HCT116 (cell line): ENCODE results near the gene GABPA. TPM values are rescaled to one million over a fixed set of nuclear protein-coding genes. Genes with fewer than 3 reads are reported as not detected.

Experiments
- ATAC-seq: fragments of 200-7000 bp; cut with Tn5 transposase; 2 replicates; pipeline ENCODE4 v1.9.1; 2020; ENCODE audit warnings: mild to moderate bottlenecking, moderate library complexity
- BruUV-seq: library from RNA; stranded (reverse); fragments of 400-500 nt; replicated peaks from 2 replicates; lab custom pipeline; 2021; lab: Mats Ljungman, UMichigan
- CTCF ChIA-PET: fragments of 300-600 bp; sonication (Branson Sonifier 250); formaldehyde crosslinking; loops from one replicate; lab custom pipeline; 2021; ENCODE audit warnings: antibody characterized with exemption; lab: Charles Lee
- POLR2A ChIA-PET: fragments of 300-600, 350-600 bp; sonication (Branson Sonifier 250); formaldehyde crosslinking; loops from one replicate; lab custom pipeline; 2021; ENCODE audit warnings: antibody characterized with exemption; lab: Charles Lee
- RAD21 ChIA-PET, 2 experiments: fragments of 300-600 bp; sonication (Branson Sonifier 250); formaldehyde crosslinking; loops; one replicate each; lab custom pipeline; 2023; ENCODE audit warnings: low total read pairs in 2 of 2; ENCODE audit not compliant: uncharacterized antibody in 2 of 2, unreplicated experiment in 2 of 2, low non-redundant PET in 1 of 2; lab: Charles Lee
- DNase-seq: peaks from one replicate; pipeline ENCODE4 v3.0.0-alpha.2; 2010; ENCODE audit warnings: low read depth, low spot score
- H2AFZ ChIP-seq: fragments of 200-600 bp; shearing (Covaris generic), sonication (generic); 2 replicates; pipeline ENCODE4 v1.6.1; 2017; ENCODE audit warnings: low read depth, mixed run types, mixed read lengths, antibody characterized with exemption, low read length; ENCODE audit not compliant: poor library complexity, severe bottlenecking
- H3K27ac ChIP-seq: 2 replicates; pipeline ENCODE4 v1.5.1; 2012; ENCODE audit warnings: low read depth, low read length
- H3K27me3 ChIP-seq: fragments of 200-600 bp; sonication (generic); 2 replicates; pipeline ENCODE4 v1.6.1; 2016; ENCODE audit warnings: mixed run types, low read length, mixed read lengths; ENCODE audit not compliant: insufficient read depth
- H3K36me3 ChIP-seq, 2 experiments: fragments of 200-500 bp in 1 of 2; fragments of 200-600 bp in 1 of 2; sonication (Bioruptor generic) in 1 of 2; sonication (generic) in 1 of 2; 2 replicates each; pipeline versions ENCODE4 v1.5.1 to v1.6.1; 2014 to 2016; ENCODE audit warnings: low read length in 2 of 2, inconsistent platforms in 1 of 2, mixed read lengths in 1 of 2, mixed run types in 1 of 2; ENCODE audit not compliant: insufficient read depth in 2 of 2, control insufficient read depth in 1 of 2
- H3K4me1 ChIP-seq, 2 experiments: fragments of 200-600 bp in 1 of 2; sonication (generic) in 1 of 2; 2 replicates each; pipeline versions ENCODE4 v1.5.1 to v1.6.1; 2012 to 2017; ENCODE audit warnings: low read length in 2 of 2, inconsistent platforms in 1 of 2, mild to moderate bottlenecking in 1 of 2, mixed read lengths in 1 of 2, mixed run types in 1 of 2, moderate library complexity in 1 of 2; ENCODE audit not compliant: insufficient read depth in 2 of 2, control insufficient read depth in 1 of 2
- H3K4me2 ChIP-seq: fragments of 200-600 bp; sonication (generic); 2 replicates; pipeline ENCODE4 v1.6.1; 2017; ENCODE audit warnings: mixed run types, low read length, mixed read lengths
- H3K4me3 ChIP-seq, 2 experiments: fragments of 200-600 bp in 1 of 2; sonication (generic) in 1 of 2; replicated peaks in 1 of 2; 2 replicates each; pipeline ENCODE4 v1.5.1; 2011 to 2016; ENCODE audit warnings: low read length in 2 of 2, control low read depth in 1 of 2, low read depth in 1 of 2, mild to moderate bottlenecking in 1 of 2, mixed read lengths in 1 of 2, mixed run types in 1 of 2
- H3K79me2 ChIP-seq: fragments of 200-600 bp; sonication (generic); 2 replicates; pipeline ENCODE4 v1.6.1; 2017; ENCODE audit warnings: mild to moderate bottlenecking, mixed run types, low read length, moderate library complexity, mixed read lengths; ENCODE audit not compliant: insufficient read depth
- H3K9ac ChIP-seq: fragments of 200-600 bp; sonication (generic); 2 replicates; pipeline ENCODE4 v1.6.1; 2016; ENCODE audit warnings: low read length, mixed read lengths
- H3K9me2 ChIP-seq: fragments of 200-600 bp; sonication (generic), shearing (Covaris generic); 2 replicates; pipeline ENCODE4 v1.6.1; 2017; ENCODE audit warnings: mixed run types, mild to moderate bottlenecking, moderate library complexity; ENCODE audit not compliant: insufficient read depth
- H3K9me3 ChIP-seq, 2 experiments: fragments of 200-500 bp in 1 of 2; fragments of 200-600 bp in 1 of 2; sonication (Bioruptor generic) in 1 of 2; sonication (generic) in 1 of 2; 2 replicates each; pipeline ENCODE4 v1.6.1; 2014 to 2017; ENCODE audit warnings: low read length in 2 of 2, mixed read lengths in 2 of 2, inconsistent platforms in 1 of 2, low read depth in 1 of 2, mild to moderate bottlenecking in 1 of 2, mixed run types in 1 of 2, moderate library complexity in 1 of 2; ENCODE audit not compliant: control insufficient read depth in 1 of 2, insufficient read depth in 1 of 2
- H4K20me1 ChIP-seq: fragments of 200-600 bp; sonication (generic), shearing (Covaris generic); 2 replicates; pipeline ENCODE4 v1.6.1; 2017; ENCODE audit warnings: mixed run types, mild to moderate bottlenecking, moderate library complexity; ENCODE audit not compliant: insufficient read depth
- ATF3 ChIP-seq: IDR thresholded peaks from 2 replicates; pipeline ENCODE4 v1.6.1; 2012
- CBX3 ChIP-seq: IDR thresholded peaks from 2 replicates; pipeline ENCODE4 v1.6.1; 2012; ENCODE audit warnings: low read depth
- CEBPB ChIP-seq: IDR thresholded peaks from 2 replicates; pipeline ENCODE4 v1.6.1; 2012; ENCODE audit warnings: low read depth
- CTCF ChIP-seq, 3 experiments: fragments of 200-600 bp in 1 of 3; sonication (generic) in 1 of 3; IDR thresholded peaks in 2 of 3; conservative IDR thresholded peaks in 1 of 3; 2 replicates each; pipeline ENCODE4 v1.5.1; 2012 to 2017; ENCODE audit warnings: low read depth in 2 of 3, low read length in 2 of 3, antibody characterized with exemption in 1 of 3, borderline replicate concordance in 1 of 3, control low read depth in 1 of 3, mild to moderate bottlenecking in 1 of 3, mixed read lengths in 1 of 3, mixed run types in 1 of 3, moderate library complexity in 1 of 3; ENCODE audit not compliant: insufficient read depth in 1 of 3
- ELF1 ChIP-seq: IDR thresholded peaks from 2 replicates; pipeline ENCODE4 v1.6.1; 2012; ENCODE audit warnings: low read depth, borderline replicate concordance
- EZH2 ChIP-seq: fragments of 200-600 bp; sonication (generic); IDR thresholded peaks from 2 replicates; pipeline ENCODE4 v1.6.1; 2017; ENCODE audit warnings: antibody characterized with exemption, mixed run types
- EZH2phosphoT487 ChIP-seq: fragments of 200-600 bp; IDR thresholded peaks from 2 replicates; pipeline ENCODE4 v1.6.1; 2018; ENCODE audit warnings: antibody characterized with exemption, borderline replicate concordance
- FOSL1 ChIP-seq: IDR thresholded peaks from 2 replicates; pipeline ENCODE4 v1.6.1; 2012; ENCODE audit warnings: low read depth
- JUND ChIP-seq: IDR thresholded peaks from 2 replicates; pipeline ENCODE4 v1.6.1; 2012
- MAX ChIP-seq: IDR thresholded peaks from 2 replicates; pipeline ENCODE4 v1.6.1; 2012
- POLR2A ChIP-seq: IDR thresholded peaks from 2 replicates; pipeline ENCODE4 v1.7.0; 2011; ENCODE audit warnings: borderline replicate concordance; ENCODE audit not compliant: insufficient read depth, insufficient read length; ENCODE audit errors: extremely low read depth
- POLR2AphosphoS5 ChIP-seq: IDR thresholded peaks from 2 replicates; pipeline ENCODE4 v1.6.1; 2011; ENCODE audit warnings: mild to moderate bottlenecking, low read depth, low read length, moderate library complexity
- RAD21 ChIP-seq: IDR thresholded peaks from 2 replicates; pipeline ENCODE4 v1.6.1; 2012; ENCODE audit warnings: low read depth, mild to moderate bottlenecking
- REST ChIP-seq: IDR thresholded peaks from 2 replicates; pipeline ENCODE4 v1.6.1; 2012; ENCODE audit warnings: low read depth
- SIN3A ChIP-seq: IDR thresholded peaks from 2 replicates; pipeline ENCODE4 v1.6.1; 2012; ENCODE audit warnings: low read depth
- TCF7L2 ChIP-seq: IDR thresholded peaks from 2 replicates; pipeline ENCODE4 v1.7.0; 2011; ENCODE audit warnings: borderline replicate concordance, inconsistent platforms; ENCODE audit not compliant: insufficient read depth, insufficient read length; ENCODE audit errors: extremely low read depth
- YY1 ChIP-seq: IDR thresholded peaks from 2 replicates; pipeline ENCODE4 v1.6.1; 2011; ENCODE audit warnings: low read length, low read depth, moderate library complexity, mild to moderate bottlenecking; ENCODE audit not compliant: insufficient replicate concordance; ENCODE audit errors: extremely low read depth
- ZBTB33 ChIP-seq: IDR thresholded peaks from 2 replicates; pipeline ENCODE4 v1.6.1; 2011; ENCODE audit warnings: mild to moderate bottlenecking, low read length, moderate library complexity; ENCODE audit not compliant: insufficient replicate concordance; ENCODE audit errors: extremely low read depth
- ZNF274 ChIP-seq: fragments of 200-500 bp; sonication (Bioruptor generic); IDR thresholded peaks from 2 replicates; pipeline ENCODE4 v1.6.1; 2014; ENCODE audit warnings: mild to moderate bottlenecking, low read depth, low read length, inconsistent platforms
- intact Hi-C: fragments of 100-400 bp; cut with micrococcal nuclease; formaldehyde crosslinking; loops from 2 replicates; pipeline ENCODE4 v1.10.0; 2022
- total RNA-seq: library from RNA; stranded (reverse); gene quantifications from one replicate; pipeline ENCODE4 v1.2.1, GENCODE V29; 2021; ENCODE audit not compliant: unreplicated experiment

GABPA gene
- total RNA-seq, 1 experiment from 2014 or later, result 23.6 TPM

GRCh38 chr21:25760677-25761076 lies 25.9 kb downstream of the GABPA start:
- RAD21 ChIA-PET, result no interaction called here
- Histone ChIP-seq H3K4me2 (no peak overlapping the region), H3K9me3 (no peaks in the 10 kb centered on the region), H3K4me1 (no peaks in the 10 kb centered on the region), H3K36me3 (peaks cover 10 to 32% of the 10 kb centered on the region in 2 experiments; a peak in 3 of 4 replicates), H3K27me3 (no peaks in the 10 kb centered on the region), H4K20me1 (no peaks in the 10 kb centered on the region), H3K27ac (no peak overlapping the region), H3K79me2 (no peaks in the 10 kb centered on the region), H3K9ac (no peak overlapping the region), H3K4me3 (no peak overlapping the region), H2AFZ (no peak overlapping the region), H3K9me2 (no peaks in the 10 kb centered on the region)
- no TSS peak for BruUV-seq
- DNase-seq (no peak), ATAC-seq (no peak)
- TF ChIP-seq ZBTB33 (no peak), YY1 (no peak), EZH2 (no peak), SIN3A (no peak), ELF1 (no peak), CTCF (IDR thresholded peaks at IDR 0.05 in 2 of 3, conservative IDR thresholded peaks at IDR 0.05 in 1 of 3; ENCODE audit: borderline replicate concordance in 1 of 3, insufficient read depth in 1 of 3, low read depth in 2 of 3, low read length in 2 of 3) (no peak), POLR2AphosphoS5 (no peak), EZH2phosphoT487 (no peak), CEBPB (no peak), TCF7L2 (no peak), FOSL1 (no peak), CBX3 (no peak), MAX (no peak), RAD21 (no peak), ZNF274 (no peak), JUND (no peak), ATF3 (no peak), POLR2A (no peak), REST (no peak)
- CTCF ChIA-PET, result no interaction called here
- POLR2A ChIA-PET, result no interaction called here
- intact Hi-C loops, result no loop called here
